Lower lobe of right lung (tissue), 2 donors: Measurements from ENCODE around the gene DYNC1H1. TPM values are rescaled to one million over a fixed set of nuclear protein-coding genes. Genes with fewer than 3 reads are reported as not detected.

Source experiments
- ATAC-seq, 2 donors: fragments of 200-7000 bp; cut with Tn5 transposase; one replicate each; pipeline ENCODE4 v1.9.1; 2020 to 2022; ENCODE audit warnings: mild to moderate bottlenecking in 2 of 2, moderate library complexity in 2 of 2
- DNase-seq: peaks from one replicate; pipeline ENCODE4 v3.0.0-alpha.2; 2020
- H3K27ac ChIP-seq: fragments of 200-600 bp; one replicate; pipeline ENCODE4 v1.8.0; 2022
- H3K27me3 ChIP-seq: fragments of 200-600 bp; one replicate; pipeline ENCODE4 v1.8.0; 2022; ENCODE audit warnings: low read depth
- H3K36me3 ChIP-seq: fragments of 200-600 bp; one replicate; pipeline ENCODE4 v1.8.0; 2022; ENCODE audit warnings: mild to moderate bottlenecking
- H3K4me1 ChIP-seq: fragments of 200-600 bp; one replicate; pipeline ENCODE4 v1.8.0; 2022
- H3K4me3 ChIP-seq: fragments of 200-600 bp; one replicate; pipeline ENCODE4 v1.8.0; 2022; ENCODE audit warnings: mild to moderate bottlenecking
- H3K9me3 ChIP-seq: fragments of 200-600 bp; one replicate; pipeline ENCODE4 v1.8.0; 2022
- intact Hi-C: fragments of 100-400 bp; cut with DNase I; formaldehyde crosslinking; loops from one replicate; pipeline ENCODE4 v1.11.0; 2022
- total RNA-seq: library from RNA; stranded (reverse); fragmentation: NEBNext Ultra II Directional; extraction: Animal tissue kit (Norgen Biotek cat#: 25700); gene quantifications from one replicate; pipeline ENCODE4 v1.2.1, GENCODE V29; 2021
- TF ChIP-seq, protein P1 (sequence below): fragments of 200-600 bp; IDR thresholded peaks from one replicate; pipeline ENCODE4 v1.8.0; 2022; ENCODE audit warnings: antibody characterized with exemption, mild to moderate bottlenecking
- donor health status: DM: no; HTN: yes; CAD: no; lungs with severe emphysema.

The DYNC1H1 gene
- total RNA-seq, 1 donor from 2014 or later = 437 TPM

DNA sequence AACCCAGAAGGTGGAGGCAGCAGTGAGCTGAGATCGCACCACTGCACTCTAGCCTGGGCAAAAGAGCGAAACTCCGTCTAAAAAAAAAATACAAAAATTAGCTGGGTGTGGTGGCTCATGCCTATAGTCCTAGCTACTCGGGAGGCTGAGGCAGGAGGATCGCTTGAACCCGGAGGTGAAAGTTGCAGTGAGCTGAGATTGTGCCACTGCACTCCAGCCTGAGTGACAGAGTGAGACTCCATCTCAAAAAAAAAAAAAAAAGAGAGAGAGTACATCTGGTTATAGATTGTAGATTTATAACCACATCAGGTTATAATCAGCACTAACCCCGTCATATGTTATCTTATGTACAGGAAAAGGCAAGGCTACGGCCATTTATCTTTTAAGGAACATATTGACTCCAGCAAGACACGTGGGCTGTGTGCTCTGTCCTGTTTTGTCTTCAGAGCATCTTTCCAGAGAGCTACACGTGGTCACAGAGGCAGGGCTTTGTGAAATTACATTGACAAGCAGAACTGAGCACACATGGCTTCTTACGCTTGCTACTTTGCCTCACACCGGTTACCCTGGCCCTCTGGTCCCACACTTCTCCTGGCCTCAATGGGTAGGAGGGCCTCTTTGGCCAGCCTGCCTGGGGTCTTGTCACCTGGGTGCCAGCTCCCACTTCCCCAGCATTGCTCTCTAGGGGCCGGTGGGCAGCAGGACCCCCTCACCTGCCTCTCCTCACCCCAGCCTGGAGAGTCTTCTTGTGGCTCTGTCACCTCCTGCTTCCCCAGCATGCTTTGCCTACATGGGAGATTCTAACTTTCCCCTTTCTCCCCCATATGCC lies 6.8 kb upstream of the DYNC1H1 start:
- no peak for ATAC-seq
- H3K4me1 ChIP-seq = peaks cover 11% of the 10 kb centered on the region
- intact Hi-C loops = no loop called here
- H3K27ac ChIP-seq = no peak overlapping the region
- no peaks in the 10 kb centered on the region for H3K27me3 ChIP-seq
- DNase-seq = peak; percentile 14
- no peaks in the 10 kb centered on the region for H3K36me3 ChIP-seq
- TF ChIP-seq, protein P1, sequence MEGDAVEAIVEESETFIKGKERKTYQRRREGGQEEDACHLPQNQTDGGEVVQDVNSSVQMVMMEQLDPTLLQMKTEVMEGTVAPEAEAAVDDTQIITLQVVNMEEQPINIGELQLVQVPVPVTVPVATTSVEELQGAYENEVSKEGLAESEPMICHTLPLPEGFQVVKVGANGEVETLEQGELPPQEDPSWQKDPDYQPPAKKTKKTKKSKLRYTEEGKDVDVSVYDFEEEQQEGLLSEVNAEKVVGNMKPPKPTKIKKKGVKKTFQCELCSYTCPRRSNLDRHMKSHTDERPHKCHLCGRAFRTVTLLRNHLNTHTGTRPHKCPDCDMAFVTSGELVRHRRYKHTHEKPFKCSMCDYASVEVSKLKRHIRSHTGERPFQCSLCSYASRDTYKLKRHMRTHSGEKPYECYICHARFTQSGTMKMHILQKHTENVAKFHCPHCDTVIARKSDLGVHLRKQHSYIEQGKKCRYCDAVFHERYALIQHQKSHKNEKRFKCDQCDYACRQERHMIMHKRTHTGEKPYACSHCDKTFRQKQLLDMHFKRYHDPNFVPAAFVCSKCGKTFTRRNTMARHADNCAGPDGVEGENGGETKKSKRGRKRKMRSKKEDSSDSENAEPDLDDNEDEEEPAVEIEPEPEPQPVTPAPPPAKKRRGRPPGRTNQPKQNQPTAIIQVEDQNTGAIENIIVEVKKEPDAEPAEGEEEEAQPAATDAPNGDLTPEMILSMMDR = no peak
- no peak overlapping the region for H3K4me3 ChIP-seq
- H3K9me3 ChIP-seq = no peaks in the 10 kb centered on the region

DNA sequence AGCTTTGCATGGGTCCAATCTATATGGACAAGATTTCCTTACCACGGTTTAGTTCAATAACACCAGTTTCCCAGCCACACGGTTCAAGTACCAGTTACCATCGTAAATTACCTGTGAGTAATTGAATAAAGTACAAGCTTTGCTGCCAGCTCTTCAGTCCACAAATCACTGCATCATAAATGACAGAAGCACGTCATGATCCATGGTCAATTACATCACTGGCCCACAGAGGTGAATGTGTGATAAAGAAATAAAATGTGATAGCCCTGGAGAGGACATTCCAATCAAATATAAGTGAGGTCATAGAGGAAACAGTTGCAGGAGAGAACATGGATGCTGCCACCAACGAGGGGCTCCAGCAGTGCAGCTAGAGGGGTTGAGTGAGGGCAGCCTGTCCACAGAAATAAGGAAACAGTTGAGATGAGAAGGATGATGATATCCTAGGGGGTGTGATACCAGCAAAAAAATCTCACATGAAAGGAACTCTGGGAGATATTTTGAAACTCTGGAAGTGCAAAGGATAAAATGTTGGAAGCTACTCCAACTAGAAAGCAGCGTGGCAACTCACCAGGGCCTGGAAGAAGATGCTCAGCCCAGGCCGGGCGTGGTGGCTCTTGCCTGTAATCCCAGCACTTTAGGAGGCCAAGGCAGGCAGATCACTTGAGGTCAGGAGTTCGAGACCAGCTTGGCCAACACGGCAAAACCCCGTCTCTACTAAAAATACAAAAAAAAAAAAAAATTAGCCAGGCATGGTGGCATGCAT lies 5.8 kb upstream of the DYNC1H1 start:
- Histone ChIP-seq H3K9me3 (no peaks in the 10 kb centered on the region), H3K36me3 (no peaks in the 10 kb centered on the region), H3K27me3 (no peaks in the 10 kb centered on the region), H3K4me3 (no peak overlapping the region), H3K27ac (no peak overlapping the region), H3K4me1 (peaks cover 16% of the 10 kb centered on the region)
- DNase-seq (no peak), ATAC-seq (no peak)
- TF ChIP-seq, protein P1 = no peak
- intact Hi-C loops = no loop called here

DNA sequence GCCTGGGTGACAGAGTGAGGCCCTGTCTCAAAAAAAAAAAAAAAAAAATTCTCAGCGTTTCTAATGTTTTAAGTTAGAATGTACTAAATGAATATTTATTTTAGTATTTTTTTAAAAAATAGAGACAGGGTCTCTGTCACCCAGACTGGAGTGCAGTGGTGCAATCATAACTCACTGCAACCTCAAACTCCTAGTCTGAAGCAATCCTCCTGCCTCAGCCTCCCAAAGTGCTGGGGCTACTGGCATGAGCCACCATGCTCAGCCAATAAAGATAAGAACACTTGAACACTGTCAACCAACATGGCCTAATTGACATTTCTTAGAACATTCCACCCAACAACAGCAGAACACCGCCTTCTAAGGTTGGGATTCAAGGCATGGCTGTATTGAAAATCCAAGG lies 5.1 kb upstream of the DYNC1H1 start:
- TF ChIP-seq, protein P1 = no peak
- H3K4me1 ChIP-seq = peaks cover 21% of the 10 kb centered on the region
- ATAC-seq (no peak), DNase-seq (no peak)
- intact Hi-C loops = no loop called here
- no peak overlapping the region for H3K4me3 ChIP-seq
- no peak overlapping the region for H3K27ac ChIP-seq
- H3K9me3 ChIP-seq = no peaks in the 10 kb centered on the region
- no peaks in the 10 kb centered on the region for H3K36me3 ChIP-seq
- no peaks in the 10 kb centered on the region for H3K27me3 ChIP-seq

DNA sequence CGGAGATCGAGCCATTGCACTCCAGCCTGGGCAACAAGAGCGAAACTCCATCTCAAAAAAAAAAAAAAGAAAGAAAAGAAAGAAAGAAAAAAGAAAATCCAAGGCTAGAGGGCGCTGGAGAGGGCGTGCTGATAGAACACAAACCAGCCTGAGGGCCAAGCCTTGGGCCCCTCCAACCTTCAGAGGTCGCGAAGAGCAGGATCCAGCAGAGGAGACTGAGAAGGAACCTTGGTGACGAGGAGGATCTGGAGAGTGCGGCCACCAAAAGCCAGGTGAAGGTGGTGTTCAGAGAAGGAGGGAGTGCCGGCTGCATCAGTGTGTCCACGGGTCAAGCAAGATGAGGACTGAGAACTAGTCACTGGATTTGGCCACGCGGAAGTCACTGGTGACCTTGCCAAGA lies 4.1 kb upstream of the DYNC1H1 start:
- no peak overlapping the region for H3K4me3 ChIP-seq
- DNase-seq = no peak
- intact Hi-C loops = no loop called here
- H3K27ac ChIP-seq = no peak overlapping the region
- no peaks in the 10 kb centered on the region for H3K27me3 ChIP-seq
- peaks cover 21% of the 10 kb centered on the region for H3K4me1 ChIP-seq
- TF ChIP-seq, protein P1 = no peak
- ATAC-seq = no peak
- no peaks in the 10 kb centered on the region for H3K36me3 ChIP-seq
- H3K9me3 ChIP-seq = no peaks in the 10 kb centered on the region

DNA sequence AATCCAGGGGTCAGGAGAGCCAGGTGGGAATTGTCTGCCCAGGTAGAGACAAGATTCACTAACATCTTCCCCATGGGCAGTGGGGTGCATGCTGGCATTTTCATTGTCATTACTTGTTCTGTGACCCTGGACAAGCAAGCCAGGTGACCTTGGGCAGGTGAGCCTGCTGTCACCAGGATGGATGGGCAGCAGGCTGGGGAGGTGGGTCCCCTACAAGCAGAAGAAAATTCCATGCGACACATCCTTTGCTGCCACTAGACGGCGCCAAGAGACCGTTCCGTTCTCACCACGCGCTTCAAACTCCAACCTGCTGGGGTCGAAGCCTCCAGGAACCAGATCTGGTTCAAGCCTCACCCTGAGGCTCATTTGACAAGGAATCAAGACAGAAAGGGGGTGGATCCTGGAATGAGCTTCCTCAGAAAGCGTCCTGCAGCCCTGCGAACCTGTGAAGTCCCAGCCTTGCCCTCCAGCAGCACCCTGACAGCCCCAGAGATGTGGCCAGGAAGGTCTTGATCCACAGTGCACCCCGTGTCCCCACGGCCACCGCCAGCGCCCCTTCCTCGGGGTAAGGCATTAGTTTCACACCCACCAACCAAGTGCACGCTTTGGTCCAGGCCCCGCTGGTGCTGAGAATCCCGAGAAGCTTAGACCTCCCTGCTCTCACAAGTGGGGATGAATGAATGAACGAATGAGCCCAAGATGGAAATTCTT lies 3.2 kb upstream of the DYNC1H1 start:
- peaks cover 30% of the 10 kb centered on the region for H3K4me1 ChIP-seq
- H3K36me3 ChIP-seq = no peaks in the 10 kb centered on the region
- H3K4me3 ChIP-seq = no peak overlapping the region
- no peaks in the 10 kb centered on the region for H3K9me3 ChIP-seq
- TF ChIP-seq, protein P1 = peak; percentile 91
- no peak overlapping the region for H3K27ac ChIP-seq
- no peaks in the 10 kb centered on the region for H3K27me3 ChIP-seq
- intact Hi-C loops = no loop called here
- ATAC-seq (peak; percentile 52 to 54), DNase-seq (peak; percentile 82)
